BE2C (cell line): Measurements from ENCODE around the gene EFCAB13.

Experiments used
- DNase-seq: peaks from one replicate; pipeline ENCODE4 v3.0.0-alpha.2; 2020
- H3K27me3 ChIP-seq: fragments of 250-450 bp; sonication (Bioruptor Pico); 2 replicates; pipeline ENCODE4 v1.5.1; 2020; ENCODE audit warnings: mild to moderate bottlenecking
- H3K36me3 ChIP-seq: fragments of 250-450 bp; sonication (Bioruptor Pico); 2 replicates; pipeline ENCODE4 v1.5.1; 2020; ENCODE audit warnings: mild to moderate bottlenecking
- H3K4me1 ChIP-seq: fragments of 250-450 bp; sonication (Bioruptor Pico); 2 replicates; pipeline ENCODE4 v1.5.1; 2020
- H3K4me3 ChIP-seq: 2 replicates; pipeline ENCODE4 v1.5.1; 2011; ENCODE audit warnings: low read depth, low read length
- H3K9me3 ChIP-seq: fragments of 250-450 bp; sonication (Bioruptor Pico); 2 replicates; pipeline ENCODE4 v1.5.1; 2020
- CTCF ChIP-seq: IDR thresholded peaks from 2 replicates; pipeline ENCODE4 v1.5.1; 2012; ENCODE audit warnings: mild to moderate bottlenecking, low read depth, low read length

Gene EFCAB13

GRCh38 chr17:47291242-47291873 is 32.4 kb upstream of the EFCAB13 start:
- no peak overlapping the region for H3K4me3 ChIP-seq
- no peaks in the 10 kb centered on the region for H3K36me3 ChIP-seq
- H3K9me3 ChIP-seq, result no peaks in the 10 kb centered on the region
- no peak for TF ChIP-seq CTCF
- H3K27me3 ChIP-seq, result no peaks in the 10 kb centered on the region
- no peaks in the 10 kb centered on the region; the same call in 1 of the 2 replicates for H3K4me1 ChIP-seq
- DNase-seq, result no peak

- DNase-seq, result no peak
- Histone ChIP-seq H3K27me3 (no peaks in the 10 kb centered on the region), H3K4me3 (no peak overlapping the region), H3K36me3 (no peaks in the 10 kb centered on the region), H3K9me3 (no peaks in the 10 kb centered on the region), H3K4me1 (no peaks in the 10 kb centered on the region; the same call in 1 of the 2 replicates)
- TF ChIP-seq CTCF, result no peak
Measured at GRCh38 chr17:47292206-47292605, 31.5 kb upstream of the EFCAB13 start.

GRCh38 chr17:47295037-47295873 is 28.5 kb upstream of the EFCAB13 start:
- DNase-seq, result no peak
- Histone ChIP-seq H3K27me3 (no peaks in the 10 kb centered on the region), H3K4me3 (no peak overlapping the region), H3K36me3 (no peaks in the 10 kb centered on the region), H3K9me3 (no peaks in the 10 kb centered on the region), H3K4me1 (no peaks in the 10 kb centered on the region)
- no peak for TF ChIP-seq CTCF

GRCh38 chr17:47295874-47296255 is 27.9 kb upstream of the EFCAB13 start:
- TF ChIP-seq CTCF, result no peak
- no peaks in the 10 kb centered on the region for H3K27me3 ChIP-seq
- no peaks in the 10 kb centered on the region for H3K36me3 ChIP-seq
- no peak for DNase-seq
- no peak overlapping the region for H3K4me3 ChIP-seq
- H3K4me1 ChIP-seq, result no peaks in the 10 kb centered on the region
- no peaks in the 10 kb centered on the region for H3K9me3 ChIP-seq

GRCh38 chr17:47297661-47298400 is 25.9 kb upstream of the EFCAB13 start:
- Histone ChIP-seq H3K9me3 (no peaks in the 10 kb centered on the region), H3K4me3 (no peak overlapping the region), H3K36me3 (no peaks in the 10 kb centered on the region), H3K27me3 (no peaks in the 10 kb centered on the region), H3K4me1 (no peaks in the 10 kb centered on the region)
- no peak for TF ChIP-seq CTCF
- DNase-seq, result no peak
